Adipocyte (in vitro differentiated cells): ENCODE data around the gene ASAP3.
A peak's percentile ranks its signal among the peaks of the same experiment; 100 is the strongest.

Experiments
- DNase-seq: peaks from one replicate; pipeline ENCODE4 v3.0.0-alpha.2; 2015; ENCODE audit warnings: low read depth
- H3K27me3 ChIP-seq: replicated peaks from 2 replicates; pipeline ENCODE4 v1.7.0; 2013; ENCODE audit warnings: mild to moderate bottlenecking, low read length, moderate library complexity; ENCODE audit not compliant: control insufficient read depth, insufficient read depth
- H3K36me3 ChIP-seq: 2 replicates; pipeline ENCODE4 v1.7.0; 2013; ENCODE audit warnings: low read length, mild to moderate bottlenecking, moderate library complexity; ENCODE audit not compliant: control insufficient read depth, insufficient read depth, severe bottlenecking
- H3K4me1 ChIP-seq: 2 replicates; pipeline ENCODE4 v1.7.0; 2013; ENCODE audit warnings: mild to moderate bottlenecking, low read length, moderate library complexity; ENCODE audit not compliant: control insufficient read depth, insufficient read depth
- H3K4me3 ChIP-seq: 2 replicates; pipeline ENCODE4 v1.7.0; 2013; ENCODE audit warnings: mild to moderate bottlenecking, low read length, moderate library complexity
- H3K9ac ChIP-seq: 2 replicates; pipeline ENCODE4 v1.7.0; 2013; ENCODE audit warnings: mild to moderate bottlenecking, low read length, moderate library complexity
- H3K9me3 ChIP-seq: 2 replicates; pipeline ENCODE4 v1.7.0; 2013; ENCODE audit warnings: mild to moderate bottlenecking, low read length, moderate library complexity; ENCODE audit not compliant: control insufficient read depth

The ASAP3 gene

DNA sequence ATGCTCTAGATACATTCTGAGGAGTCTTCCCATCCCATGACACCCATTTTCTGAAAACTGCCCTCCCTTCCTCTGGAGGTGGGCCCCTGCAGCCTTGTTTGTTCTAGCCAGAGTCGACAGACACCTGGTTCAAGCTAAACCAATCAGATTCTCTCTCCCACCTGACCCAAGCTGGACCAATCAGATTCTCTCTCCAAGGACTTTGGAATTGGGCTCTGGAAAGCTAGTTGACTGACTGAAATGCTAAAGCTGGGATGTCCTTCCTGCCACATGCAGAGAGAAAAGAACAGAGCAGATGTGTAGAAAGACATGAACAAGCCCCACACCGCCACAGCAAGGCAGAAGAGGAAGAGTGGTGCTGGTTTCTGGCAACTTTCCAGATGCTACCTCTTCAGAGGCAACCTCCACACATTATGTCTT is 24.6 kb downstream of the ASAP3 start:
- peaks cover 29% of the 10 kb centered on the region for H3K36me3 ChIP-seq

DNA sequence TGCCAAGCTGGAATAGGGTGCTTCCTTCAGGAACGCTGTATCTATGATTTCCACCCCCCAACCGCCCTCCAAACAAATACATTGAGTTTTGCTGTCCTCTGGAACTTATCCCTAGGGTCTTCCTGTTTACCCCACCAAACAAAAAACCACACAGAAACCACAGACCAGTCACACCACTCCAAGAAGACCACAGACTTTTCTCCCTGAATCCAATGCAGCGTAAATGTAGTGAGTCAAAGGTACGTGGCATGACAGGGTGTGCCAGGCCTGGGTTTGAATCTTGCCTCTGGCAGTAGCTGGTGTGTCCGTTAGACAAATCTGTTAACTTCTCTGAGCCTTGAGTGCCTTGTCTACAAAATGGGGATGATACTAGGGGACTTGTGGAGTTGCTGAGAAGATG is 27.8 kb downstream of the ASAP3 start:
- Histone ChIP-seq H3K9me3 (no peaks in the 10 kb centered on the region), H3K4me3 (no peak overlapping the region), H3K27me3 (no peaks in the 10 kb centered on the region), H3K4me1 (peaks cover 41% of the 10 kb centered on the region), H3K36me3 (peaks cover 40% of the 10 kb centered on the region), H3K9ac (no peak overlapping the region)
- DNase-seq, result no peak

More for the DNA sequence above, 24.6 kb downstream of the ASAP3 start:
- Histone ChIP-seq H3K9ac (no peak overlapping the region), H3K9me3 (no peaks in the 10 kb centered on the region), H3K4me3 (no peak overlapping the region), H3K4me1 (peaks cover 29% of the 10 kb centered on the region), H3K27me3 (no peaks in the 10 kb centered on the region)
- DNase-seq, result no peak

DNA sequence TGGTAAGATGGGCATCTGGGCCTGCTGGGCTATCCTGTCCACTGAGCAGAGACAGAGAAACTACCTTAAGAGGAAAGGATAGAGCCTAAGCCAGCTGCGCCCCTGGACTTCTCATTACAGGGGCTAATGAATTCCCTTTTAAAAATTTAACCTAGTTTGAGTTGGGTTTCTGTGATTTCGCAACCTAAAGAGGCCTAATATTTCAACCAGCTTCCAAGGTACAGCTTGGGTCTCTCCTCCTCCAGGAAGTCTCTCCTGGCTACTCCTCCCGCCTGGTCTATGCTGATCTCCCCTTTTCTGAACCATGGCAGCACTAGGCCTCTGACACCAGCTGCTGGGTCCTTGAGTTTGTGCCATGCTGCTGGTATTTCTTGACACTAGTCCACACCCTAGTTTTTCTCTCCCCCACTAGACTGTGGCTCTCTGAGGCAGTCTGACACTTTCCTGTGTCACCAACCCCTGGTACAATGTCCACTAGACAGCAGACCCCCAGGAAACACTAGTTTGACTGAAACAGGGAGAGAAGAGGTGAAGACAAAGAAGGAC is 30.5 kb downstream of the ASAP3 start:
- H3K4me3 ChIP-seq, result no peak overlapping the region
- peak; percentile 22 for DNase-seq
- H3K27me3 ChIP-seq, result no peaks in the 10 kb centered on the region
- H3K36me3 ChIP-seq, result peaks cover 56% of the 10 kb centered on the region
- no peaks in the 10 kb centered on the region for H3K9me3 ChIP-seq
- peaks cover 67% of the 10 kb centered on the region for H3K4me1 ChIP-seq
- no peak overlapping the region for H3K9ac ChIP-seq

DNA sequence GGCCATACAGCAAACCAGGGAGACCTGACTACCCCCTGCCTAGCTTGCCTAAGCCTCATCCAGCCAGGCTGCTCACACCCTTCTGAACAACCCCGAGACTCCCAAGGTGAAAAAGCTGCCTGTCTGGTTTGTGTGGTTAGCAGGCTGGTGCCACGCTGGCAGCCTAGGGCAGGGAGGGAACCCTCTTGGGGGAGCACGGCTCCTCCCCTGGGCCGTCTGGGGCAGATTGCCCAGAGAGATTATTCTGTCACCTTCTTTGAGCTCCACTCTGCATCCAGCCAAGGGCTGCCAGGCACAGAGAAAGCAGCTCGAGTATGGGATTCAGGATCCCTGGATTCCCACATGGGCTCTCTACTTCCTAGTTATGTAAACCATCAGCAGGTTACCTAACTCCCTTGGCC is 32.0 kb downstream of the ASAP3 start:
- H3K9ac ChIP-seq, result peak overlapping the region; percentile 27
- peaks cover 52% of the 10 kb centered on the region for H3K36me3 ChIP-seq
- H3K4me3 ChIP-seq, result no peak overlapping the region
- no peaks in the 10 kb centered on the region for H3K9me3 ChIP-seq
- H3K27me3 ChIP-seq, result no peaks in the 10 kb centered on the region
- H3K4me1 ChIP-seq, result peaks cover 69% of the 10 kb centered on the region
- DNase-seq, result no peak

DNA sequence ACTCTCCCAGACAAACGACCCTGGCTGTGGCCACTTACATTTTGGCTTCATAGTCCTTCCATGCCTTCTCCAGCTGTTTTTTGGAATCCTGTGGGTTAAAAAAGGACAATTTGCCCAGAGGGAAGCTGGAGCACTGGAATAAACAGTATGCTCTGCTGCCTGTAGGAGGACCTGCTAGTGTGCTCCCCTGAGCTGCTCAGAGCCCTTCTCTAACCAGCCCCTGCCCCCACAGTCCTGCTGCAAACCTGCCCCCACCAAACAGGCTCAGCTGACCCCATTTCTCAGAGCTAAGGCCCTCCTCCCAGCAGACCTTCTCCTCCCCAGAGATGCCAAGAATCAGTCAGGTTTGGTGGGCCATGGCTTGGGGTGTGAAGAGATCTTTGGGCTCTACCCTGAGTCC is 32.5 kb downstream of the ASAP3 start:
- no peaks in the 10 kb centered on the region for H3K27me3 ChIP-seq
- peak overlapping the region; percentile 27 for H3K9ac ChIP-seq
- DNase-seq, result no peak
- H3K9me3 ChIP-seq, result no peaks in the 10 kb centered on the region
- no peak overlapping the region for H3K4me3 ChIP-seq
- peaks cover 69% of the 10 kb centered on the region for H3K4me1 ChIP-seq
- H3K36me3 ChIP-seq, result peaks cover 52% of the 10 kb centered on the region

DNA sequence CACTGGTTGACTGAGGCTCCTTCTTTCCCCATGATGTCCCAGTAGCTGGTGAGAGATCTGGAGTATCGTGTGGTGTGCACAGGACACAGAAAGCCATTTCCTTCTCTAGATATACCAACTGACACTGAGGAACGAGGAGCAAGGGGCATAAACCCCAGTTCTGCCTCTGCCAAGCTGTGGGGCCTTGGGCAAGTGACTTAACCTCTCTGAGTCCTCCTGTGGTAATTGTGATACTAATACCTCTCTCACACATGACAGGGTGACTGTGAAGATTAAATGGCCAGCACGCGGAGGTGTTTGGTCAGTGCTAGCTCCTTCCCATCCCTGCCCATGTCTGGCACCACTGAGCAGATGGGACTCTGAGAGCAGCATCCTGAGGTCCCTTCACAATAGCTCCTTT is 33.1 kb downstream of the ASAP3 start:
- Histone ChIP-seq H3K4me3 (no peak overlapping the region), H3K9me3 (no peaks in the 10 kb centered on the region), H3K9ac (peak overlapping the region; percentile 6), H3K27me3 (no peaks in the 10 kb centered on the region), H3K4me1 (peaks cover 69% of the 10 kb centered on the region), H3K36me3 (peaks cover 47% of the 10 kb centered on the region)
- no peak for DNase-seq

DNA sequence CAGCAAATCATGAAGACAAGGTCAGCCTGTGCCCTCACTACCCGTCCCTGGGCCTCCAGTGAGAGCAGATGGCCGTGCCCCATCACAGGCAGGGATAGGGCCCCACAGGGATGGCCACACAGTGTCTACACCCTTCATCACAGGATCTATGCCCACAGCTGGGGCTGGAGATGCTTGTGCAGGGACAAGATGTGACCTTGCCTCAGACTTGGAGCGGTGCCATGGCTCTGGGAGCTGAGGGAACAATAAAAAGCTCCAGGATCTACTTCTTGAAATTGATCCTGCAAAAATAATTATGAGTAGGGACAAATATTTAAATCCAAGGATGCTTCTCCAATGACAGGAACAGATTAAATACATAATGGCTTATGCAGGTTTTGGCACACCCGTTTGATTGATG is 34.0 kb downstream of the ASAP3 start:
- Histone ChIP-seq H3K4me1 (peaks cover 78% of the 10 kb centered on the region), H3K27me3 (no peaks in the 10 kb centered on the region), H3K4me3 (peak overlapping the region; percentile 27), H3K9me3 (no peaks in the 10 kb centered on the region), H3K9ac (peak overlapping the region; percentile 33), H3K36me3 (peaks cover 37% of the 10 kb centered on the region)
- DNase-seq, result peak; percentile 19

DNA sequence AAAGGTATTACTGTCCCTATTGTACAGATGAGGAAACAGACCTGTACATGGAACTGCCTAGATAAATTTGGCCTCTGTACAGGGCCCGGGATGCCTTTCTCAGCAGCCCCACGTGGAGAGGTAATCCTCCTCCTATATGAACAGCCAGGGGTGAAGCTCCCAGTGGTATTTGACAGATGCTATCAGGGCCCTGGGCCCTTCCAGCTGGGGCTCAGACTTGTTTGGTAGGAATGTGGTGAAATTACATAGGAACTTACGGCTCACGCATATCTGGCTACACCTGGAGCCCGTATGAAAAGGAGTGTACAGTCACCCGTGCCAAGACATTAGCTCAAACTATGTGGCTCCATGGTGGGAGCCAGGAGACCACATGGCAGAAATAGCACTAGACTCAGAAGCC is 34.7 kb downstream of the ASAP3 start:
- Histone ChIP-seq H3K9ac (peak overlapping the region; percentile 33), H3K9me3 (no peaks in the 10 kb centered on the region), H3K36me3 (peaks cover 31% of the 10 kb centered on the region), H3K4me3 (peak overlapping the region; percentile 27), H3K27me3 (no peaks in the 10 kb centered on the region), H3K4me1 (peaks cover 85% of the 10 kb centered on the region)
- DNase-seq, result no peak

DNA sequence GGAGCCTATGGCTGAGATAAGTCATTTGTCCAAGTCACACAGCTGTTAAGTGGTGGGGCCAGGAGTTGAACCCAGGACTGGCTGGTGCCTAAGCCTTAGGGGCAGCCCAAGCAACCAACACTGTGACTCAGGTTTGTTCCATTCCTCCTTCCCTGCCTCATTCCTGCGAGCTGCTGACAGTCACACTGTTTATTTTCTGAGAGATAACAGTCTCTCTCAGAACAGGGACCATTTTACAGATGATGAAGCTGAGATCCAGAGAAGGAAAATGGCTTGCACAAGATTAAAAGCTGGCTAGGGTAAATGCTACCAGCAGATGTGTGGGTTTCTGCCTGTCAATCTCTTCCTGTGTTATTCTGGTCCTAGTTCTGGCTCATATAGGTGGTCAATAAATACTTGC is 35.1 kb downstream of the ASAP3 start:
- H3K4me3 ChIP-seq, result no peak overlapping the region
- DNase-seq, result no peak
- H3K4me1 ChIP-seq, result peaks cover 85% of the 10 kb centered on the region
- peaks cover 30% of the 10 kb centered on the region for H3K36me3 ChIP-seq
- no peaks in the 10 kb centered on the region for H3K27me3 ChIP-seq
- no peaks in the 10 kb centered on the region for H3K9me3 ChIP-seq
- H3K9ac ChIP-seq, result peak overlapping the region; percentile 33

DNA sequence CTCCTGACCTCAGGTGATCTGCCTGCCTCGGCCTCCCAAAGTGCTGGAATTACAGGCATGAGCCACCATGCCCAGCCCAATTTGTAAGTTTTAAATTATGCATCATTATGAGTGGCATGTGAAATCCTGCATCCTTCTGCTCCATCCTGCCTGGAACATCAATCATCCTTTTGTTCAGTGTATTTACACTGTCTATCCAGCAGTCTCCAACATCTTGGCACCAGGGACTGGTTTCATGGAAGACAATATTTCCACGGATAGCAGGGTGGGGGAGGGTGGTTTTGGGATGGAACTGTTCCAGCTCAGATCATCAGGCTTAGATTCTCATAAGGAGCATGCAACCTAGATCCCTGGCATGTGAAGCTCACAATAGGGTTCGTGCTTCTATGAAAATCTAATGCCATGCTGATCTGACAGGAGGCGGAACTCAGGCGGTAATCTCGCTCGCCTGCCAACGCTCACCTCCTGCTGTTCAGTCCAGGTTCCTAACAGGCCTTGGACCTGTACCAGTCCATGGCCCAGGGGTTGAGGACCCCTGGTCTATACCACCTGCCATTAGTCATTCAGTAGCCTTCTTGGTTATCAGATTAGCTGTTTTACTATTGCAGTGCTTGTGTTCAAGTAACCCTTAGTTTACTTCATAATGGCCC is 37.2 kb downstream of the ASAP3 start:
- Histone ChIP-seq H3K4me3 (peak overlapping the region; percentile 81), H3K36me3 (peaks cover 30% of the 10 kb centered on the region)

DNA sequence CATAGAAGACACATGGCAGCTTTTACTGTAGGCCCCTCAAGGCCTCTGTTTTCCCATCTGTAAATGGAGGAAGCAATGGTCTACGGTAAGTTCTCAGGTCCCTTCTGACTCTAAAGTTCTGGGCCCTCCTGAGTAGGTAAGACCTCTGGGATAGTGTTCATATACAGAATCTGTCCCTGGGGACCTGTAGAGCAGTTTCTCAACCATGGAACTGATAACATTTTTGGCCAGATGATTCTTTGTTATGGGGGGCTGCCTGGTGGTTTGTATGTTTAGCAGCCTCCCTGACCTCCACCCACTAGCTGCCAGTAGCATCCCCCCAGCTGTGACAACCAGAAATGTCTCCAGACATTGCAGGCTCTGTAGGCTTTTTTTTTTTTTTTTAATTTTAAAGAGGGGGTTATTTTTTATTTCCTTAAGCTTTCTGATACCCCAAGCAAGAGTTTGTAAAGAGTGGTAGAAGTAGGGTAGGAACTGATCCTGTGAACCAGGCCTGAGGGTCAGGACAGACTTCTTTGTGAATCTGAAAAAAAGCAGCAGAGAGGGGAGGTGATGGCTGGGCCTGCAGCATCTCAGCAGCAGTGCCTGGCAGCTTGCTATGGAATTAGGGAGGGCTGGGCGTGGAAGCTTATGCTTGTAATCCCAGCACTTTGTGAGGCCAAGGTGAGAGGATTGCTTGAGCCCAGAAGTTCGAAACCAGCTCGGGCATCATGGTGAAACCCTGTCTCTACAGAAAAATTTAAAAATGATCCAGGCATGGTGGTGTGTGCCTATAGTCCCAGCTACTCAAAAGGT is 39.2 kb downstream of the ASAP3 start:
- Histone ChIP-seq H3K4me1 (peaks cover 46% of the 10 kb centered on the region), H3K27me3 (no peaks in the 10 kb centered on the region), H3K9me3 (no peaks in the 10 kb centered on the region), H3K4me3 (peak overlapping the region; percentile 81), H3K9ac (peak overlapping the region; percentile 90), H3K36me3 (peaks cover 32% of the 10 kb centered on the region)
- DNase-seq, result peak; percentile 24

More for the DNA sequence above, 37.2 kb downstream of the ASAP3 start:
- H3K4me1 ChIP-seq, result peaks cover 66% of the 10 kb centered on the region
- H3K9ac ChIP-seq, result no peak overlapping the region
- DNase-seq, result no peak
- no peaks in the 10 kb centered on the region for H3K27me3 ChIP-seq
- no peaks in the 10 kb centered on the region for H3K9me3 ChIP-seq
